ENCODE results near the gene MSH2.
A peak's percentile ranks its signal among the peaks of the same experiment; 100 is the strongest.
"Not testable (repeated sequence)": the region's sequence is repeated elsewhere in the genome, so short reads cannot be mapped to it uniquely, and the experiment has no call there.

Gene MSH2

DNA sequence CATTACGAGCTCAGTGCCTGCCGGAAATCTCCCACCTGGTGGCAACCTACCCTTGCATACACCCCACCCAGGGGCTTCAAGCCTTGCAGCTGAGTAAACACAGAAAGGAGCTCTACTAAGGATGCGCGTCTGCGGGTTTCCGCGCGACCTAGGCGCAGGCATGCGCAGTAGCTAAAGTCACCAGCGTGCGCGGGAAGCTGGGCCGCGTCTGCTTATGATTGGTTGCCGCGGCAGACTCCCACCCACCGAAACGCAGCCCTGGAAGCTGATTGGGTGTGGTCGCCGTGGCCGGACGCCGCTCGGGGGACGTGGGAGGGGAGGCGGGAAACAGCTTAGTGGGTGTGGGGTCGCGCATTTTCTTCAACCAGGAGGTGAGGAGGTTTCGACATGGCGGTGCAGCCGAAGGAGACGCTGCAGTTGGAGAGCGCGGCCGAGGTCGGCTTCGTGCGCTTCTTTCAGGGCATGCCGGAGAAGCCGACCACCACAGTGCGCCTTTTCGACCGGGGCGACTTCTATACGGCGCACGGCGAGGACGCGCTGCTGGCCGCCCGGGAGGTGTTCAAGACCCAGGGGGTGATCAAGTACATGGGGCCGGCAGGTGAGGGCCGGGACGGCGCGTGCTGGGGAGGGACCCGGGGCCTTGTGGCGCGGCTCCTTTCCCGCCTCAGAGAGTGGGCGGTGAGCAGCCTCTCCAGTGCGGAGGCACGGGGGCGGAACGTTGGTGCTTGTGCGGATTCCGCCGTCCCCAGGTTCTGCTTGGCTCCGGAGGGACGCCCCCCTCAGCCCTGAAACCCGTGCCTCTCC lies at the start of gene MSH2:
Gene MSH2 (plus strand): TSS at position 352 of the 804 bp plus-strand sequence. CDS start 36 bp downstream, at position 388.
- DNase-seq (peak; percentile 94), ATAC-seq (peak; percentile 95)

DNA sequence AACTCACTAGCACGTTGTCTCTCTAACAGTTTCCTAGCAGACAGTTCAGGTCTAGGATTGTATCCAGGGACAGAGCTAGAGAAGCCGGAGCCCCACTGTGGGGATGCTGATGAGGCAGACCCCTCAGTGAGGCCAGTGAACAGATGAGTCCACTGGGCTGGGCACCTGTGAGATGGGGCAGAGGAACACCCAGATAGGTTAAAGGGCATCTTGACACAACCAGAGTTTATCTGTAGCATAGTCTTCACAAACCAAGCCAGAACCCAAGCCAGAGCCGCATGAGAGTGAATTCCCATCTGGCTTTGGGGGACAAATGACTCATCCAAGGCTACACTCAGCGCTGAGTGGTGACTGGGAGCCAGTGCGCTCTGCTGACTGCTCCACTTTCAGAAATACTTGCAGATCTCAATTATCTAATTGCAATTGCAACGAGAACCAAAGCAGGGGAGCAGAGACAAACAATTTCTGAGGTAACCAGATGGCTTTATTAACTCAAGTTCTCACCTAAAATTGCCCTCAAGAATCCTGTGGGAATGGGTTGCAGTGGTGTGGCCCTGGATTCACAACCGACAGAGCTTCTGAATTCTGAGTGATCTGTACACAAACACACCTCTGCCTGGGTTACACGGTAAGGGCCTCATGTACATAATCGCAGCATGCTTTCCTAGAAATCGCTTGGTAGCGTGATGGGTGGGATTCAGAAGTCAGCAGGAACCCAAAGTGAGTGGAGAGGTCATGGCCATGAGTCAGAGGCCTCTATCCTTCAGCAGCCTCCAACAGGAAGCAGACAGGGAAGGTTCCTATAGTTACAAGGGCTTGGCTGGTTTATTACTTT lies 48.7 kb upstream of the MSH2 start:
- DNase-seq (no peak), ATAC-seq (no peak)

DNA sequence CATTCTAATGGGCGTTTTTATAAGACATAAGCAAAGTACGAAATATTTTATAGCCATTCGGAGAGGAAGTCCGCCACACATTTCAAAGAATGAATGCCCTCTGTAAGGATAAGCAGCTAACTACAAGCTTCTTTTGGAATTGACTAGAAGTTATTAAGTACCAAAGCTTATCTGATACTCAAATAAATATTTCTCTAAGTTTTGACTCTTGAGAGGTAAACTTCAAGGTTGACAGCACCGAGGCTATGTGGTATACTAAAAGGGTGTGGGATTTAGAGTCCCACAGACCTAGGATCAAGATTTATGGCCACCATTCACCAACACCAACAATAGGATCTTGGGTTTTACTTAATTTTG lies 48.1 kb upstream of the MSH2 start:
- DNase-seq, result no peak

DNA sequence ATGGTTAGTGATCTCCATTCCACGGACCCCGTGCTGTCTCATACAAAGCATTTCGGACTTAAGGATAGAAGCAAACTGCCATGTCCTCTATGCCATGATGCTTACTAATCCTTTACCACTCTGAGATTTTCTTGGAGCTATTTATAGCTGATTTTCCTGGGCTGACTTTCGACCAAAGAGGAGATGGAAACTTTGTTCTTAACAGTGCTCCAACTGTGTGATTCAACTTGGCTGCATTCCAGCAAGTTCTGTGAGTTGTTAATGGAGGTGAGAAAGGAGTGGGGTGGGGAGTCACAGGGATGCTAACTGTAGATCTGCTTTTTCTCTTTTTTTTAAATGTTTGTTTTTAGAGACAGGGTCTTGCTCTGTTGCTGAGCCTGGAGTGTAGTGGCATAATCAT lies 45.5 kb upstream of the MSH2 start:
- ATAC-seq, result no peak

More for the DNA sequence above, 48.1 kb upstream of the MSH2 start:
- no peak for ATAC-seq

DNA sequence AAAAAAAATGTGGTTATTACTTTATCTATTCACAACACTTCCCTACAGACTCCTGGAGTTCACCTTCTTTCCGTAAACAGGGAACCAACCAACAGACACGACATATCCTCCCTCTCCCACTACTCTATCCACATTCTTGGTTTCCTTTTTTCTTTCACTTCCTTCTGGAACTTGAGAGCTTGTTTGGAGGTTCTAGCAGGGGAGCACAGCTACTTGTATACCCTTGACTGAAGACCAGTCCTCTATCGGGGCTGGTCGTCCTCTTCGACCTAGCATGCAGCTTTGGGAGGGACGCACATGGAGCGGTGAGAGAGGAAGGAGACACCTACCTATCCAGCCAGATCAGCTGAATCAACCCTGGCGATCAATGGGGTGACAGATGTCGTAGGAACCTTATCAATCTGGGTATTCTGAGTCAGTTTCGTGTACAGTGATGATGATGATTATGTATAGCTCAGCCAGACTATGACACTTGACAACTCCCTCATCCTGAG lies 43.5 kb upstream of the MSH2 start:
- ATAC-seq, result peak; percentile 19

More for the DNA sequence above, 45.5 kb upstream of the MSH2 start:
- no peak for DNase-seq

DNA sequence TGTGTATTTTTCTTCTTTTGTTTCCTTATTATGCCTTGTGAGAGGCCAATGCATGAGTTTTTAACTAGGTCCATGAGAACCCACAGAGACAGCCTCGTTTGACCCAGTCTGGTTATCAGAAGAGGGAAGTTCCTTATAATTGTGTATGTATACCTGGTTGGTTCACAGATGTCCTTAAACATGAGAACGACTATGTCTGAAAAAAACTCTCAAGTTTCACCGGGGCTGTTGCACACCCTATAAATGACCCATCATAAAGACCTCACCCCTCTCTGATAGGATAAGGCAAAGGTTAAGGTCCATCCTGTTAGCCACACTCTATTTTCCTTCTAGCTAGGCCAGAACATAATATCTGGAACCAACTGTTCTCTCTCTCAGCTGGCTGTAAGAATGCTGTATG lies 42.7 kb upstream of the MSH2 start:
- DNase-seq, result no peak
- ATAC-seq, result no peak

More for the DNA sequence above, 43.5 kb upstream of the MSH2 start:
- no peak for DNase-seq

DNA sequence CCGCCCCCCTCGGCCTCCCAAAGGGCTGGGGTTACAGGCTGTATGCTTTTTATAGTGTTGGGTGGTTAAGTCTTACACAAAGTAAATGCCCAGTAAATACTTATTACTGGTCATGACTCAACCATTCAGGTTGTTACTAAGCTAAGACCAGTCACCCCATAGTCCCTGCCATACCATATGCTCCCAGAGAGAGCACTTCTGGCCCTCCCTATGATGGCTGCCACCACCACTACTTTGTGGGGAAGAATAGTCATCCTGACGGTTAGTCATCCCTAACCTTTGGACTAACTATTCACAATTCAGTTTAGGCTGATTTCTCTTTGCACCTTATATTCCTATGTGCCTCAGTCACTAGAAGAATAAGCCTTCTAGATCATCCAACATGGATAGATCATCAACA lies 42.0 kb upstream of the MSH2 start:
- peak; percentile 88 for ATAC-seq
- DNase-seq, result no peak

DNA sequence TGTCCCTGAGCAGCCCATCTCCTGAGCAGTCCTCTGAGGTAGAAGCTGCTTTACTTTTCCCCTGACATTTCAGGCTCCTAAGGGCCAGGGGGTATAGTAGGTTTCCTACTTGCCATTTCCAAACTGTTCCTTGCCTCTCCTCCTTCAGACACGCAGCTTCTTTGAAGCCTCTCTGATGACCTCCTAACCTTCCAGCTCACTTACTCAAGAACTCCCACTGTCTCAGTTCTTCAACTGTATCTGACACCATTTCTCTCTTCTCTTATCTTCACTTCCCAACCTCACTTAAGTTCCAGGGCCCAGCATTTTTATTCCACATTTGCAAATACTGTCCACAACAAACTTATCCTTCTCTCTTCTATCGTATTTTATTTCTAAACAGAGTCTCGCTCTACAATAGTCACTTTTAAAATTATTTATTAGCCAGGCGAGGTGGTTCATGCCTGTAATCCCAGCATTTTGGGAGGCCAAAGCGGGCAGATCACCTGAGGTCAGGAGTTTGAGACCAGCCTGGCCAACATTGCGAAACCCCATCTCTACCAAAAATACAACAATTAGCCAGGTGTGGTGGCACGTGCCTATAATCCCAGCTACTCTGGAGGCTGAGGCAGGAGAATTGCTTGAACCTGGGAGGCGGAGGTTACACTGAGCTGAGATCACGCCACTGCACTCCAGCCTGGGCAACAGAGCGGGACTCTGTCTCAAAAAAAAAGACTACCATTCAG lies 41.3 kb upstream of the MSH2 start:
- not testable (repeated sequence) for ATAC-seq, DNase-seq

DNA sequence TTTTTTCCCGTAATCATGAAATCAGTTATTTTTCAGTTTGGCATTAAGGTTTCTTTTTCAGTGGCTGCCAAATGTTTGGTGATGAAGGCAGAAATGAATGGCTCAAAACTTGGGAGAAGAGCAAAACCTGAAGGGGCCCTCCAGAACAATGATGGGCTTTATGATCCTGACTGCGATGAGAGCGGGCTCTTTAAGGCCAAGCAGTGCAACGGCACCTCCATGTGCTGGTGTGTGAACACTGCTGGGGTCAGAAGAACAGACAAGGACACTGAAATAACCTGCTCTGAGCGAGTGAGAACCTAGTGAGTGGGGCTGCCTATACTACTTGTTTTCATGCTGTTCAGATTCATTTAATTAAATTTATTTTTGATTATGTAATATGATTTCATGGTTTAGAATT lies 29.2 kb upstream of the MSH2 start:
- DNase-seq (no peak), ATAC-seq (no peak)

DNA sequence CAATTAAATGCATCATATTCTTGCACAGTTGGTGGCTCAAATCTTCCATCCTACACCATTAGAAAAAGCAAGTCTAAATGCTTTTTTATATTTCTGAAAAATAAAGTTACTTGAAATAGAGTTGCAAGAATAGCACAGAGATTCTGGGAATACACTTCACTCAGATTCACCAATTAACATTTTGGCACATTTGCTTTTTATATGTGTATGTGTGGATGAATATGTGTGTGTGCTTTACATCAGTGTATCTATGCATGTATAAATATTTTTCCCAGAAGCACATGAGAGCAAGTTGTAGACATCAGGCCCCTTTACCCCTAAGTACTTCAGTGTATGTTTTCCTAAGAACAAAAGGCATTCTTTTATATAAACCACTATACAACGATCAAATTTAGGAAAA lies 27.6 kb upstream of the MSH2 start:
- DNase-seq (no peak), ATAC-seq (no peak)

DNA sequence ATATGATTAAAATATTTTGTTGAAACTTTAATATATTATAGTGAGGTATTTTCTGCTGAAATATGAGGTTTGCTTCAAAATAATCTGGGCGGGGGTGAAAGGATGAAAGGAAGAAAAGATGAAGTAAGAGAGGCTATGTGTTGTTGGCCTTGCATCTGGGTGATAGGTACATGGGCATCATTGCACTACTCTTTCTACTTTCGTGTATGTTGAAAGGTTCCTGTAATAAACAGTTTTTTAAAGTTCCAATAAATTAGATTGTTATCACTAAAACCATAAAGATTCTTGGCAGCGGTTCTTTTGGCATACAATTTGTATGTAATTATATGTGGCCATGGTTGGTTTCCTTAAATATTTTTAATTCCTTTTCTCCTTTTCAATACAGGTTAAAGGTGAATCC lies 23.6 kb upstream of the MSH2 start:
- ATAC-seq (no peak), DNase-seq (no peak)

DNA sequence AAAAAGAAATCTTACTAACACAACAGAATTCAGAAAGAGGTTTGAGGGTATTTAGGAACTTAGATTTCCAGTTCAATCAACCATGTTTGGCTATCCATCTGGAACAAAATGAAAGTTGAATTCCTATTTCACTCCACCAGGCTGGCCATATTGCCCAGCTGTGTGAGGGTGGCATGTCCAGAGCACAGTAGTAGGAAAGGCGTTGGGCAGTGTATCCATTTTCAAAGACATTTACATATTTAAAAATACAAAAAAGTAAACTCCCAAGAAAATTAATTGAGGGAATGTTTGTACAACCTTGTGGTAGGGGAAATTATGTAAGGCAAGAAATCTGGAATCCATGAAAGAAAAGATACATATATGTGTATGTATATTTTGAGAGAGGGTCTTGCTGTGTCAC lies 21.5 kb upstream of the MSH2 start:
- DNase-seq, result no peak
- ATAC-seq, result no peak

DNA sequence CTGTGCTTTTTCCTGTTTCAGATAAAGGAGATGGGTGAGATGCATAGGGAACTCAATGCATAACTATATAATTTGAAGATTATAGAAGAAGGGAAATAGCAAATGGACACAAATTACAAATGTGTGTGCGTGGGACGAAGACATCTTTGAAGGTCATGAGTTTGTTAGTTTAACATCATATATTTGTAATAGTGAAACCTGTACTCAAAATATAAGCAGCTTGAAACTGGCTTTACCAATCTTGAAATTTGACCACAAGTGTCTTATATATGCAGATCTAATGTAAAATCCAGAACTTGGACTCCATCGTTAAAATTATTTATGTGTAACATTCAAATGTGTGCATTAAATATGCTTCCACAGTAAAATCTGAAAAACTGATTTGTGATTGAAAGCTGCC lies 16.4 kb upstream of the MSH2 start:
- no peak for ATAC-seq
- DNase-seq, result no peak

DNA sequence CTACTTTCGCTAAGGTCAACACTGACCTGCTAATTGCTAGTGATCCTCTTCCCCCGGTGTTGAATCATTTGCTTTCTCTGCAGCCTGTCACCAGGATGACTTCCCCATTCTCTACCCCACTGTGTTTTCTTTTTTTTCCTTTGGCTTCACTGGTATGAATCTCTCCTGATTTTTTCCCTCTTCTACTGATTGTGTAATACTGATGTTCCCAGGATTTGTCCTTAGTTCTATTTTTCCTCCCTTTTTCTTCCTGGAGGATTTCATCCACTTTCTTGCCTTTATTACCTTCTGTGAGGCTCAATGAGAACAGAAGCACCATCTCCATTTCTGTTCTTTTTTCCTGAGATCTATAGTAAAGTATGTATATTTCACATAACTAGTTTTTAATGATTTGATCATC lies 14.1 kb upstream of the MSH2 start:
- ATAC-seq, result no peak
- no peak for DNase-seq

DNA sequence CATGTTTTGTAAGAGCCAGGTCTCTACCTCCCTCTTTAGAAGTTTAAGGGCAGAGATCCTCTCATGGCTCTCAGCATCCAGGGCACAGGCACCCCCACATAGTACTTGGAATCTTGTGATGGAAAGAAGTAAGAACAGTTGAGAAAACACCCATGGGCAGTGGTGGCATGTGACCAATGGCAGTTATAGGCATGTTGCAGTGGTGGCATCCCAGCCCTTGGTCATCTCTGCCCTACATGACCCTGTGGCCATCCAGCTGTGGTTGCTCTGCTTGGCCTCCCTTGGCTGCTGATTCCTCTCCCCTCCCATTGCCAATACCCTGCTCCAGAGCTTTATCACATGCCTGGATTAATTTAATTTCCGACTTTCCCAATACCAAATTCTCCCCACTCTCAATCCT lies 13.3 kb upstream of the MSH2 start:
- no peak for ATAC-seq
- no peak for DNase-seq

DNA sequence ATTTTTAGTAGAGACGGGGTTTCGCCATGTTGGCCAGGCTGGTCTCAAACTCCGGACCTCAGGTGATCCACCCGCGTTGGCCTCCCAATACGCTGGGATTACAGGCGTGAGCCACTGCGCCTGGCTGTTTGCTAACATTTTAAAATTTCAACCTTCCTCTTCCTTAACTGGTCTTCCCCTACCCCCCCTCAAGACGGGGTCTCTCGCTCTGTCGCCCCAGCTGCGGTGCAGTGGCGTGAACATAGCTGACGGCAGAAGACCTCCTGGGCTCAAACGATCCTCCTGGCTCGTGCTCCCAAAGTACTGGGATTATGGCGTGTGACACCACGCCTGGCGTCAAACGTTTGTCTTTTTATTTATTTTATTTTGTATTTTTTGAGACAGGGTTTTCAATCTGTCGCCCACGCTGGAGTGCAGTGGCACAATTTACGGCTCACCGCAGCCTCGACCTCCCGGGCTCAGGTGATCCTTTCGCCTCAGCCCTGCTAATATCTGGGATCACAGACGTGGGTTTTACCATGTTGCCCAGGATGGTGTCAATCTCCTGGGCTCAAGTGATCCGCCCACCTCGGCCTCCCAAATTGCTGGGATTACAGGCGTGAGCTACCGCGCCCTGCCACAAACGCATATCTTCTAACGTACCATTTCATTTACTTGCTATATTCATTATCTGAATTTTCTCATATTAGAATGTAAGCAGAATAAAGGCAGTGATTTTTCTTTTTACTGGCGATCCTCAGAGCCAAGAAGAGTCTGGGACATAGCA lies 984 bp upstream of the MSH2 start:
- no peak for ATAC-seq
- no peak for DNase-seq

DNA sequence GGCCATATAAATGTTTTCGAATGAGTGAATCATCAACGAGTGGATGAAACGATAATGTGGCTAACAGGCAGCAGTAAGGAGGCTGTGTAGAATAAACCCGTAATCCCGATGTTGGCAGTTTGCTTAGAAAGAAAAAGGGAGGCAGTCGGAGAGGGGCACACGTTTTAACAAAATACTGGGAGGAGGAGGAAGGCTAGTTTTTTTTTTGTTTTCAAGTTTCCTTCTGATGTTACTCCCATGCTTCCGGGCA lies 476 bp upstream of the MSH2 start:
- ATAC-seq, result no peak
- no peak for DNase-seq

DNA sequence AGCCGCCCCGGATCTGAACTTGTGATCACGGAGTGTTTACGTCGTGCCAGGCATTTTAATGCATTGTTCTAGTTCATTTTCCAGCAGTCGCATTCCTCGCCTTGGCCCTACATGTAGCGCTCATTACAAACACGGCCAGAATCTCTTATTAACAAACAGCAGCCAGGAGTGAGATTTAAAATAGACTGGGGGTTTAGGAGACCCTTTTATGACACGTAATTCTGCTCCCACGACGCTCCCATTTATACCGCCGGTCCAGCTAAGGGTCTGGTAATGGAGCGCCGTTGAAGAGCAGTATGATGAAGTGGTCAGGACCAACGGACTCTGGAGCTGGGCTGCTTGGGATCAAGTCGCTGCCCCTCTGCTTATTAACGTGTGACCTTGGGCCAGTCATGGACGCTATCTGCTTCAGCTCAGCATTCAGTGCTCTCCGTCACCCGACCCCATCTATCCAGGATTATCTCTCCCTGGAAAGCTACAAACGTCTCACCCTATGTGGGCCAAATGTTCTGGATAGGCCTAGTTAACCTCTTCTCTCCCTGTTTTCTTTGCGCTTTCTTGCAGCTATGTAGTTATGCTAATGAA lies 745 bp downstream of the MSH2 start:
- peak; percentile 11 for DNase-seq
- no peak for ATAC-seq

DNA sequence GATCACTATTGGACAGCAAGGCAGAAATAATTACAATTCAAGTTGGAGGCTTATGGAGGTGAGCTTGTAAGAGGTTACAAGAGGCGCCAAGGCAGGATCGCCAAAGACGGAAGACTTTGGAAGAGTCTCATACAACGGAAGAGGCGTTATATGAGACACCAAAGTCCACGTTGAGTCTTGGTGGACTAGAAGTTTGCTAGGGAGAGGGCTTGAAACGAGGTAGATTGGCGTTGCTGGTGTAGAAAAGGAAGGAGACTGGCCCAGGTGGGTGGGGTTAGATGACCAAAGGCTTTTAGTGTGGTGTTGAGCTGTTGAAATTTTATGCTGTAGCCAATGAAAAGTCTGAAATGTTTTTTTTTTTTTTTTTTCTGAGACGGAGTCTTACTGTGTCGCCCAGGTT lies 1.4 kb downstream of the MSH2 start:
- DNase-seq, result no peak
- no peak for ATAC-seq

DNA sequence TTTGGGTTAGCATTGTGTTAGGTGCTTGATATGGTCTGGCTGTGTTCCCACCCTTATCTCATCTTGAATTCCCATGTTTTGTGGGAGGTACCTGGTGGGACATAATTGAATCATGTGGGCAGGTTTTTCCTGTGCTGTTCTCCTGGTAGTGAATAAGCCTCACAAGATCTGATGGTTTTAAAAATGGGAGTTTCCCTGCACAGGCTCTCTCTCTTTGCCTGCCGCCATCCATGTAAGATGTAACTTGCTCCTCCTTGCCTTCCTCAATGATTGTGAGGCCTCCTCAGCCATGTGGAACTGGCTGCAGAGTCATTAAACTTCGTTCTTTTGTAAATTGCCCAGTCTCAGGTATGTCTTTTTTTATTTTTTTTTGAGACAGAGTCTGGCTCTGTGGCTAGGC lies 2.8 kb downstream of the MSH2 start:
- DNase-seq (no peak), ATAC-seq (no peak)

DNA sequence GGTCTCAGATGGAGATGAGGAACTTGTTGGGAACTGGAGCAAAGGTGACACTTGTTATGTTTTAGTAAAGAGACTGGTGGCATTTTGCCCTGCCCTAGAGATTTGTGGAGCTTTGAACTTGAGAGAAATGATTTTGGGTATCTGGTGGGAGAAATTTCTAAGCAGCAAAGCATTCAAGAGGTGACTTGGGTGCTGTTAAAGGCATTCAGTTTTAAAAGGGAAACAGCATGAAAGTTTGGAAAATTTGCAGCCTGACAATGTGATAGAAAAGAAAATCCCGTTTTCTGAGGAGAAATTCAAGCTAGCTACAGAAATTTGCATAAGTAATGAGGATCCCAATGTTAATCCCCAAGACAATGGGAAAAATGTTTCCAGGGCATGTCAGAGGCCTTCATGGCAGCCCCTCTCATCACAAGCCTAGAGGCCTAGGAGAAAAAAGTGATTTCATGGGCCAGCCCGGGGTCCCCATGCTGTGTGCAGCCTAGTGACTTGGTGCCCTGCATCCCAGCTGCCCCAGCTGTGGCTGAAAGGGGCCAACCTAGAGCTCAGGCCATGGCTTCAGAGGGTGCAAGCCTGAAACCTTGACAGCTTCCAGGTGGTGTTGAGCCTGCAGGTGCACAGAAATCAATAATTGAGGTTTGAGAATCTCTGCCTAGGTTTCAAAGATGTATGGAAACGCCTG lies 3.8 kb downstream of the MSH2 start:
- ATAC-seq, DNase-seq: not testable (repeated sequence)
